Fibroblast of the aortic adventitia (primary cell): ENCODE measurements around the gene ZNF502. TPM values are rescaled to one million over a fixed set of nuclear protein-coding genes. Genes with fewer than 3 reads are reported as not detected.

ENCODE experiments used
- DNase-seq: peaks from one replicate; pipeline ENCODE4 v3.0.0-alpha.2; 2010; ENCODE audit warnings: low read depth
- H3K4me3 ChIP-seq: 2 replicates; pipeline ENCODE4 v1.5.1; 2011; ENCODE audit warnings: low read depth, mild to moderate bottlenecking, control low read depth, low read length, moderate library complexity
- CTCF ChIP-seq: IDR thresholded peaks from 2 replicates; pipeline ENCODE4 v1.5.1; 2011; ENCODE audit warnings: mild to moderate bottlenecking, low read length, control low read depth, inconsistent platforms; ENCODE audit not compliant: insufficient read depth
- total RNA-seq: library from RNA; depleted of rRNA; stranded (reverse); fragments of >200 nt; gene quantifications from 2 replicates; pipeline ENCODE4 v1.2.3, GENCODE V29; 2012; ENCODE audit warnings: low replicate concordance

Gene ZNF502
- total RNA-seq, 1 donor: 6.0 TPM

- DNase-seq: peak; percentile 92
- TF ChIP-seq CTCF: no peak
- peak within 1 kb of the TSS; percentile 70 for H3K4me3 ChIP-seq
Observed at GRCh38 chr3:44729384-44729910, 17.0 kb downstream of the ZNF502 start, which contains the start of gene ZNF501. Gene ZNF501, plus strand, starts transcription at chr3:44729635. Its CDS starts 4,787 bp downstream, at chr3:44734422.

DNA sequence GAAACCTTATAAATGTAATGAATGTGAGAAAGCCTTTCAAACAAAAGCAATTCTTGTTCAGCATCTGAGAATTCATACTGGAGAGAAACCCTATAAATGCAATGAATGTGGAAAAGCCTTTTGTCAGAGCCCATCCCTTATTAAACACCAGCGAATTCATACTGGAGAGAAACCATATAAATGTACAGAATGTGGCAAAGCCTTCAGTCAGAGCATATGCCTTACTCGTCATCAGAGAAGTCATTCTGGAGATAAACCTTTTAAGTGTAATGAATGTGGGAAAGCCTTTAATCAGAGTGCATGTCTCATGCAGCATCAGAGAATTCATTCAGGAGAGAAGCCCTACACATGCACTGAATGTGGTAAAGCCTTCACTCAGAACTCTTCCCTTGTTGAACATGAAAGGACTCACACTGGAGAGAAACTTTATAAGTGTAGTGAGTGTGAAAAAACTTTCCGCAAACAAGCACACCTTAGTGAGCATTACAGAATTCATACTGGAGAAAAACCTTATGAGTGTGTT, 22.2 kb downstream of the ZNF502 start:
- DNase-seq: no peak
- H3K4me3 ChIP-seq: no peak overlapping the region
- no peak for TF ChIP-seq CTCF

DNA sequence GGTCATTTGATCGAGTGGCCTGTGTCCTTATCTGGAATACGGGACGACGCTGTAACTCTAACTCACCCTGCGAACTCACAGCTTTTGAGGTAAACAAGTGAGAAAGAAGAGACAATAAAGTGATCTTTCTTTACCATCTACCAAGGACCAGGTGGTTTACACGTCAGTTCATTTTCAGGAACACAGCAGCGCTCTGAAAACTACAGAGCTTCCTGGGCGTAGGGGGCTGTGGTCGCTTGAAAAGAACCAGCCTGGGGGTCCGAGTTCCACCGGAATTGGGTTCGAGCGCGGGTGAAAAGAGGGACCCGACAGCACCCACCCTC, 48.6 kb downstream of the ZNF502 start:
- no peak for DNase-seq

DNA sequence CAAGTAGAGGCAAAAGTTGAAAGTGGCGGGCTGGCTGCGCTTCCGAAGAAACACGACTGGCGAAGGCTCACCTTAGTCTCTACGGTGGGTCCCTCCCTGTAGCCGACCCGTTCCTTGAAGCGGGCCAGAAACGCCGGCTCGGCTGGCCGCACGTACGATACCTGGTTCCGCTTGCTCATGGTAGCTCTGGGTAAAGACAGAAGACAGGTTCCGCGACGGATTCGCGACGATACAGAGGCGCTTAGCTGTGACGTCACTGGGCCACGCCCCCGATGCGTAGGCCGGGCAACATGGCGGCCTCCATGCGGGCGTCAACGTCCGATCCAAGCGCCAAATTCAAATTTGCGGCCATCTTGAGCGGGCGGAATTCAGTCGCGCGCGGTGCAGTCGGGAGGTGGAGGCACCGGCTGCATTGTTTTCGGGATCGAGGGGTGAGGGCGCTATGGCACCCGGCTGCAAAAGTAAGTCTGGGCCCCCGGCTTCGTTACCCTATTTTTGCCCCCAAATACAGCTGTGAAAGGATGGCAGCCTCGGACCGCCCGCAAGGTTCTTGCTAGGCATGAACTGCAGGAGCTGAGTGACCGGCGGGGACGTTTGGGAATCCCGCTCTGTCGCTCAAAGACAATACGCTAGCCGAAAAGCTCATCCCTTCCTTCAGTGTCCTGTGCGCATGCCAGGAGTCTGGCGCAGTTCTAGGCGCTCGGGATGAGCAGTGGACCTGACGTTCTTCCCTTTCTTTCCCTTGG, 49.1 kb downstream of the ZNF502 start, which contains the start of the genes KIAA1143 and KIF15:
KIAA1143 (minus strand) TSS at position 196 of the 746 bp plus-strand sequence; CDS start at position 179, 17 bp downstream.
KIF15 (plus strand) TSS at position 371 of the 746 bp plus-strand sequence; CDS start at position 443, 72 bp downstream.
- DNase-seq: peak; percentile 95
- H3K4me3 ChIP-seq: peak within 1 kb of the TSS; percentile 94
- no peak for TF ChIP-seq CTCF

More for the DNA sequence above, 48.6 kb downstream of the ZNF502 start:
- H3K4me3 ChIP-seq: peak overlapping the region; percentile 94
- TF ChIP-seq CTCF: no peak

GRCh38 chr3:44762170-44762677, 49.8 kb downstream of the ZNF502 start:
- DNase-seq: peak; percentile 16
- TF ChIP-seq CTCF: no peak
- H3K4me3 ChIP-seq: peak overlapping the region; percentile 94

GRCh38 chr3:44762690-44763089, 50.2 kb downstream of the ZNF502 start:
- no peak for DNase-seq
- H3K4me3 ChIP-seq: peak overlapping the region; percentile 94
- no peak for TF ChIP-seq CTCF
